ENCODE results near the gene LRRTM4. TPM values are rescaled to one million over a fixed set of nuclear protein-coding genes. Genes with fewer than 3 reads are reported as not detected.
"Not testable (repeated sequence)": the region's sequence is repeated elsewhere in the genome, so short reads cannot be mapped to it uniquely, and the experiment has no call there.

LRRTM4 gene
- total RNA-seq, 4 donors from 2014 or later: not detected

DNA sequence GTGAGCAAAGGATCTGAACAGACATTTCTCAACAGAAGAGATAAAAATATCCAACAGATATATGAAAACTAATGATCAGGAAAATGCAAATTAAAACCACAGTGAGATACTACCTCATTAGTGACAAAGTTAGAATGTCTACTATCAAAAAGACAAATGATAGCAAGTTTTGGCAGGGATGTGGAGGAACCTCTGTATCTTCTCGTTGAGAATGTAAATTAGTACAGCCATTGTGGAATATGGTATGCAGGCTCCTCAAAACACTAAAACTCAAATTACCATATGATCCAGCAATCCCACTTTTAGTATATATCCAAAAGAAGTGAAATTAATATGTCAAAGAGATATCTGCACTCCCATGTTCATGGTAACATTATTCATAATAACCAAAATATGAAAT lies 427.1 kb downstream of the LRRTM4 start:
- intact Hi-C loops (cut with DNase I): no loop called here
- TF ChIP-seq, protein P1, sequence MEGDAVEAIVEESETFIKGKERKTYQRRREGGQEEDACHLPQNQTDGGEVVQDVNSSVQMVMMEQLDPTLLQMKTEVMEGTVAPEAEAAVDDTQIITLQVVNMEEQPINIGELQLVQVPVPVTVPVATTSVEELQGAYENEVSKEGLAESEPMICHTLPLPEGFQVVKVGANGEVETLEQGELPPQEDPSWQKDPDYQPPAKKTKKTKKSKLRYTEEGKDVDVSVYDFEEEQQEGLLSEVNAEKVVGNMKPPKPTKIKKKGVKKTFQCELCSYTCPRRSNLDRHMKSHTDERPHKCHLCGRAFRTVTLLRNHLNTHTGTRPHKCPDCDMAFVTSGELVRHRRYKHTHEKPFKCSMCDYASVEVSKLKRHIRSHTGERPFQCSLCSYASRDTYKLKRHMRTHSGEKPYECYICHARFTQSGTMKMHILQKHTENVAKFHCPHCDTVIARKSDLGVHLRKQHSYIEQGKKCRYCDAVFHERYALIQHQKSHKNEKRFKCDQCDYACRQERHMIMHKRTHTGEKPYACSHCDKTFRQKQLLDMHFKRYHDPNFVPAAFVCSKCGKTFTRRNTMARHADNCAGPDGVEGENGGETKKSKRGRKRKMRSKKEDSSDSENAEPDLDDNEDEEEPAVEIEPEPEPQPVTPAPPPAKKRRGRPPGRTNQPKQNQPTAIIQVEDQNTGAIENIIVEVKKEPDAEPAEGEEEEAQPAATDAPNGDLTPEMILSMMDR (IDR thresholded peaks at IDR 0.05): no peak
- TF ChIP-seq POLR2A (IDR thresholded peaks at IDR 0.05): no peak
- Histone ChIP-seq H3K4me1 (no peaks in the 10 kb centered on the region), H3K36me3 (no peaks in the 10 kb centered on the region), H3K4me3 (replicated peaks in 1 of 3) (no peak overlapping the region), H3K27me3 (no peaks in the 10 kb centered on the region), H3K9me3 (no peaks in the 10 kb centered on the region), H3K27ac (no peak overlapping the region)
- WGBS, 2 donors: 78 to 83% methylated on average over 1 of the region's 1 CpG
- no peak for DNase-seq

DNA sequence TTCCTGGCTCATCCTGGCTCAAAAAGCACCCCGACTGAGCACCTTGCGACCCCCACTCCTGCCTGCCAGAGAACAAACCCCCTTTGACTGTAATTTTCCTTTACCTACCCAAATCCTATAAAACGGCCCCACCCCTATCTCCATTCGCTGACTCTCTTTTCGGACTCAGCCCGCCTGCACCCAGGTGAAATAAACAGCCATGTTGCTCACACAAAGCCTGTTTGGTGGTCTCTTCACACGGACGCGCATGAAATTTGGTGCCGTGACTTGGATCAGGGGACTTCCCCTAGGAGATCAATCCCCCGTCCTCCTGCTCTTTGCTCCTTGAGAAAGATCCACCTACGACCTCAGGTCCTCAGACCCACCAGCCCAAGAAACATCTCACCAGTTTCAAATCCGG lies 433.8 kb downstream of the LRRTM4 start:
- WGBS, 2 donors: 21 to 28% methylated on average over 13 of the region's 13 CpGs
- intact Hi-C loops (cut with DNase I); H3K4me1 ChIP-seq; DNase-seq; H3K27me3 ChIP-seq; H3K36me3 ChIP-seq; H3K27ac ChIP-seq; H3K9me3 ChIP-seq; H3K4me3 ChIP-seq (replicated peaks in 1 of 3): not testable (repeated sequence)

DNA sequence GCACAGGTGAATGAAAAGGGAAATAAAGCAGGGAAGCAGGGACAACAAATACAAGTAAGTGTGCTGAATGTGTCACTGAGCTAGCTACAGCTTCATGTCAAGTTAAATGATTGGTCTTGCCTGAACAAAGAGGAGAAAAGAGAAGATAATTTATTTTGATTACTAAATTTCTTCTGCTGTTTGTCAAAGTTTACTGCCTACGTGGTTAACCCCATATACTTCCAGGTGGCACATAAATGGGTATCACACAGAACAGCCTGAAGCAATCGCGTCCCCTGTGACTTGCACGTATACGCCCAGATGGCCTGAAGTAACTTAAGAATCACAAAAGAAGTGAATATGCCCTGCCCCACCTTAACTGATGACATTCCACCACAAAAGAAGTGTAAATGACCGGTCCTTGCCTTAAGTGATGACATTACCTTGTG lies 434.2 kb downstream of the LRRTM4 start:
- 43 to 48% methylated on average over 6 of the region's 6 CpGs for WGBS, 2 donors
- intact Hi-C loops (cut with DNase I): no loop called here
- H3K27me3 ChIP-seq: no peaks in the 10 kb centered on the region
- no peak overlapping the region for H3K4me3 ChIP-seq (replicated peaks in 1 of 3)
- H3K4me1 ChIP-seq: no peaks in the 10 kb centered on the region
- TF ChIP-seq POLR2A (IDR thresholded peaks at IDR 0.05): no peak
- TF ChIP-seq, protein P1 (IDR thresholded peaks at IDR 0.05): no peak
- DNase-seq: no peak
- no peaks in the 10 kb centered on the region for H3K9me3 ChIP-seq
- H3K27ac ChIP-seq: no peak overlapping the region
- H3K36me3 ChIP-seq: no peaks in the 10 kb centered on the region

DNA sequence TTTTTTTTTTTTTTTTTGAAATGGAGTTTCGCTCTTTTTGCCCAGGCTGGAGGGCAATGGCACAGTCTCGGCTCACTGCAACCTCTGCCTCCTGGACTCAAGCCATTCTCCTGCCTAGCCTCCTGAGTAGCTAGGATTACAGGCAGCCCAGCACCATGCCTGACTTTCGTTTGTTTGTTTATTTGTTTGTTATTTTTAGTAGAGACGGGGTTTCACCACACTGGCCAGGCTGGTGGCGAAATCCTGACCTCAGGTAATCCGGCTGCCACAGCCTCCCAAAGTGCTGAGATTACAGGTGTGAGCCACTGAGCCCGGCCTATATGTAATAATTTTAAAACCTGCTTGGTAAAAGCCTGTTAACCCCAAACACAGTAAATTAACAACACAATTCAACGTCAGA lies 435.7 kb downstream of the LRRTM4 start:
- Histone ChIP-seq H3K4me1 (no peaks in the 10 kb centered on the region), H3K27ac (no peak overlapping the region), H3K27me3 (no peaks in the 10 kb centered on the region), H3K9me3 (no peaks in the 10 kb centered on the region), H3K36me3 (no peaks in the 10 kb centered on the region), H3K4me3 (replicated peaks in 1 of 3) (no peak overlapping the region)
- WGBS, 2 donors: 64 to 68% methylated on average over 8 of the region's 8 CpGs
- intact Hi-C loops (cut with DNase I): no loop called here
- DNase-seq: no peak
- TF ChIP-seq, protein P1 (IDR thresholded peaks at IDR 0.05): no peak
- TF ChIP-seq POLR2A (IDR thresholded peaks at IDR 0.05): no peak

DNA sequence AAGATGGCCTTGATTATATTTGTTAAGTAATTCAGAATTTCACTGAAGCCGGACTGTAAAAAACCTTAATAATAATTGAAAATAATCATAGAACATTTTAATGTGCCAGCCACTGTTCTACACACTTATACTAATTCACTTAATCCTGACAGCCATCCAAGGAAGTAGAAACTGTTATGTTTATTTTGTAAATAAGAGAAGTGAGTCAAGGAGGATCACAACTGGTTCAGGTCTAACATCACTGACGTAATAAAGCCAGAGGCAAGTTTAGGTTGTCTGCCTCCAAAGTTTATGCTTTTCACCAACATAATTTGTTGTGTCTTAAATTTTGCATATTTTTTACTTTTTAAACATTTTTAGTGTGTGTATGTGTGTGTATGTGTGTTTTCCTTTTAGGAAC lies 436.1 kb downstream of the LRRTM4 start:
- intact Hi-C loops (cut with DNase I): no loop called here
- Histone ChIP-seq H3K4me3 (replicated peaks in 1 of 3) (no peak overlapping the region), H3K9me3 (no peaks in the 10 kb centered on the region), H3K36me3 (no peaks in the 10 kb centered on the region), H3K27me3 (no peaks in the 10 kb centered on the region), H3K4me1 (no peaks in the 10 kb centered on the region), H3K27ac (no peak overlapping the region)
- DNase-seq: no peak
- 92 to 93% methylated on average over 2 of the region's 2 CpGs for WGBS, 2 donors
- no peak for TF ChIP-seq POLR2A (IDR thresholded peaks at IDR 0.05)
- TF ChIP-seq, protein P1 (IDR thresholded peaks at IDR 0.05): no peak

DNA sequence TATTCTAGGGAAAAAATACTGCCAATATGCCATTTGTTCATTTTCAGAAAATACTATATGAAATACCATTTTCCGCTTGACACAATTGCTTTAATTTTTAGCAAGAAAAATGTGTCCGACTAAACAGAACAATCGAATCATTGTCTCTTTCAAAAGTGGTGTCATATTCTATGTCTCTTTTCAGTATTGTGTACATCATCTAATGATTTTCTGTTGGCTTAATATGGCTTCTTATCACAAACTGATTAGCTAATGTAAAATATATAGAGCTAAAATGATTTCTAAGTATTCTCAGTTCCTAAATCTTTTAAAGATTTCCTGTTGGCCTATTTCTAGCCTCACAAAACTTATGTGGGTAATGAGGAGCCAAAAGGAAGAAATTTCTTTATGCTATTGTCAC lies 436.6 kb downstream of the LRRTM4 start:
- no peaks in the 10 kb centered on the region for H3K4me1 ChIP-seq
- WGBS, 2 donors: 92 to 94% methylated on average over 3 of the region's 3 CpGs

More for the DNA sequence above, 436.6 kb downstream of the LRRTM4 start:
- no peaks in the 10 kb centered on the region for H3K36me3 ChIP-seq
- no peak overlapping the region for H3K4me3 ChIP-seq (replicated peaks in 1 of 3)
- H3K27me3 ChIP-seq: no peaks in the 10 kb centered on the region
- no peaks in the 10 kb centered on the region for H3K9me3 ChIP-seq
- intact Hi-C loops (cut with DNase I): no loop called here
- H3K27ac ChIP-seq: no peak overlapping the region
- no peak for DNase-seq
- TF ChIP-seq, protein P1 (IDR thresholded peaks at IDR 0.05): no peak
- no peak for TF ChIP-seq POLR2A (IDR thresholded peaks at IDR 0.05)

All from thyroid gland (tissue), 4 donors.